Amygdala (tissue), 56 donors: Measurements from ENCODE around the gene MAB21L2.
"Not testable (repeated sequence)": the region's sequence is repeated elsewhere in the genome, so short reads cannot be mapped to it uniquely, and the experiment has no call there.

Source experiments
- DNase-seq, 56 donors: peaks; one replicate each; lab custom pipeline; 2025; lab: John Stamatoyannopoulos, UW

The MAB21L2 gene

GRCh38 chr4:150582146-150582872 is at the start of gene MAB21L2:
TSS of gene MAB21L2 (plus strand) at chr4:150582151. CDS start at chr4:150583030, 879 bp downstream.
- no peak for DNase-seq

- no peak for DNase-seq
These were observed 48.3 kb upstream of the MAB21L2 start for GRCh38 chr4:150533673-150534072.

- no peak for DNase-seq
These were observed 47.1 kb upstream of the MAB21L2 start for GRCh38 chr4:150534818-150535217.

DNA sequence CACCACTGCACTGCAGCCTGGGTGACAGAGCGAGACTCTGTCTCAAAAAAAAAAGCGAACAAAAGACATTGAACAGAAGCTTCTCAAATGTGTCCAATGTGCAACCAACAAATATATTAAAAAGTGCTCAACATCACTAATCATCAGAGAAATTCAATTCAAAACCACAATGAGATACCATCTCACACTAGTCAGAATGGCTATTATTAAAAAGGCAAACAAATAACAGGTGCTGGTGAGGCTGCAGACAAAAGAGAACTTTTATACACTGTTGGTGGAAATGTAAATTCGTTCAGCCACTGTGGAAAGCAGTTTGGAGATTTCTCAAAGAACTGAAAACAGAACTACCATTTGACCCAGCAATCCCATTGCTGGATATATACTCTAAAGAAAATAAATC is 44.0 kb upstream of the MAB21L2 start:
- DNase-seq: not testable (repeated sequence)

DNA sequence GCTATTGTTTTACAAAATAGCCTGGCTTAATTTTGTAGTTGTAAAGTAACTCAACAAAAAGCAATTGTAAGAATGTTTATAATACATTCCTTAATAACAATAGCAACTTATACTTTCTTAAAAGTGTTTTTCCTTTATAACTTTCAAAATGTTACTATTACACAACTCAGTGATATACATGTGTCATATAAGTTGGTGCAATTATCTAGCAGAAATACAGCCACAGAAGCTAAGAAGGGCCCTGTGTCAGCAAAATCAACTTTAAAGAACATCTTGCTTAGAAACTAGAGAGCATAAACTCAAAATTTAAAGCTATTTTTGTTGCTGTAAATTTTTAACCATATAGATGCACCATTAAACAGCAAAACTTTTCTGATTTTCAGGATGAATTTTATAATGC is 41.4 kb upstream of the MAB21L2 start:
- no peak for DNase-seq

DNA sequence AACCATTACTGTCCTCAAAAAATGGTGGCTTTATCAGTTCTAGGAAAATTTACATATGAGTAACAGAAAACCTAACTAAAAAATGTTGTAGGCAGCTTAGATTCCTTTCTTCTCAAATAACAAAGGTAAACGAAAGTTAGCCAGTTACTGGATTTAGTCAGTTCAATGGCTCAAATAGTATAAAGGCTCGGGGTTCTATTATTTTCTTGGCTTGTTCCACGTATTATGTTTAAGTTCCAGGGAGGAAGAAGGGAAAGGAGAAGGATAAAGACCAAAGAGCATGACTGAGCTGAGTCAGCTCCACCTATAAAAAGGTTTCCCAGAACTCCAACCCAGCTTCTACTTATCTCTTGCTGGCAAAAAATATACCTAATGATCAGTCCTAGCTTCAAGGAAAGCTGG is 41.0 kb upstream of the MAB21L2 start:
- no peak for DNase-seq

- no peak for DNase-seq
These were observed 40.3 kb upstream of the MAB21L2 start for GRCh38 chr4:150541681-150542080.

DNA sequence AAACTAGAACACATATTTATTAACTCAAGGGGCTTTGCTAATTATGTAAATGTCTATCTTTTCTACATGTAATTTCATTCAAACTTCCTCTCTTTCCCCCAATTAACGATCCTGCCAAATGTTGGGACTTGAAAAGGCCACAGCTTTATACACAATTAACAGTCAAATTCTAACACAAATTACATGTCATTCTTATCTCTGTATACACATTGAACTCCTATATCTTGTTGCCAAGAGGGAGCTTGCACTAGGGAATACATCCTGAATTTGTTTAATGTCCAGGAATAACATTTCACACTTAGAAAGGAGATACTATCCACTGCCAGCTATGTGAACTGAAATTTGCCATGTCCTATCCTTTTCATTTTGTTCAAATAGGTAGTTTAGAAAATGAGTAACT is 38.9 kb upstream of the MAB21L2 start:
- DNase-seq: no peak

DNA sequence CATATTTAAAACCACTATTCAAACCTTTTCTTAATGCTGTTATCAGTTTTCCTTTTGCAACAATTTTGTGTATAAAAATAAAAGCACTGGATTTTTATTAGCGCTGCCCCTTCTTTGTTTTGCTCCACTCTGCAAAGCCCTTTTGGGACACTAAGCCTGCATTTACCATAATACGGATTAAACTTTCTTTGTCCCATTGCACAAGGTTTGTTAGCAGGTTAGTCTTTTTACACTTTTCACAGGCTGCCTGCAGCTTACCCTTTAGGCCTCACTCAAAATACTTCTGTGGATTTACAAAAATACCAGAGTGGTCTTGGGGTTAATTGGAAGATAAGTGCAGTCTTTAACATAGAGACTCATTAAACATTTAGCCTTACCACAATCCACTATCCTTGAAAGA is 35.7 kb upstream of the MAB21L2 start:
- DNase-seq: no peak

- no peak for DNase-seq
These were observed 34.7 kb upstream of the MAB21L2 start for GRCh38 chr4:150547154-150547838.

DNA sequence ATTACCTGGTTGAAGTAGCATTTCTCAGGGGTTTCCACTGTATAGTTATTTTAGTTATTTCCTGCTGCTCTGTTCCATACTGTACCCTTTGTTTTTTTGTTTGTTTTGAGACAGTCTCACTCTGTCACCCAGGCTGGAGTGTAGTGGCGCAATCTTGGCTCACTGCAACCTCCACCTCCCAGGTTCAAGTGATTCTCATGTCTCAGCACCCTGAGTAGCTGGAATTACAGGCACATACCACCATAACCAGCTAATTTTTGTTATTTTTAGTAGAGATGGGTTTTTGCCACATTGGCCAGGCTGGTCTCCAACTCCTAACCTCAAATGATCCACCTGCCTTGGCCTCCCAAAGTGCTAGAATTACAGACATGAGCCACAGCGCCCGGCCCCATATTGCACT is 24.1 kb upstream of the MAB21L2 start:
- not testable (repeated sequence) for DNase-seq

GRCh38 chr4:150561143-150561737 is 20.7 kb upstream of the MAB21L2 start:
- DNase-seq: no peak

GRCh38 chr4:150562250-150562649 is 19.7 kb upstream of the MAB21L2 start:
- DNase-seq: no peak

DNA sequence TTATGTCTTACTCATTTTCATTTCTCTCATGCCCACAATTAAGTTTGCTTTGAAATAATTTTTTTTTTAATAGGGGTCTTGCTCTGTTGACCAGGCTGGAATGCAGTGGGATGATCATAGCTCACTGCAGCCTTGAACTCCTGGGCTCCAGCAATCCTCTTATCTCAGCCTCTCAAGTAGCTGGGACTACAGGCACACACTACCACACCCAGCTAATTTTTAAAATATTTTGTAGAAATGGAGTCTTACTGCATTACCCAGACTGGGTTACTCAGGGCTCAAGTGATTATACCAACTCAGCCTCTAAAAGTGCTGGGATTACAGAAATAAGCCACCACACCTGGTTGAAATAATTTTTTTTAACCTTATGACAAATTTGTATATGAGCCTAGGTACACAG is 19.2 kb upstream of the MAB21L2 start:
- DNase-seq: no peak

- not testable (repeated sequence) for DNase-seq
These were observed 17.0 kb upstream of the MAB21L2 start for GRCh38 chr4:150564967-150565366.

- no peak for DNase-seq
These were observed 14.9 kb upstream of the MAB21L2 start for GRCh38 chr4:150567070-150567469.

DNA sequence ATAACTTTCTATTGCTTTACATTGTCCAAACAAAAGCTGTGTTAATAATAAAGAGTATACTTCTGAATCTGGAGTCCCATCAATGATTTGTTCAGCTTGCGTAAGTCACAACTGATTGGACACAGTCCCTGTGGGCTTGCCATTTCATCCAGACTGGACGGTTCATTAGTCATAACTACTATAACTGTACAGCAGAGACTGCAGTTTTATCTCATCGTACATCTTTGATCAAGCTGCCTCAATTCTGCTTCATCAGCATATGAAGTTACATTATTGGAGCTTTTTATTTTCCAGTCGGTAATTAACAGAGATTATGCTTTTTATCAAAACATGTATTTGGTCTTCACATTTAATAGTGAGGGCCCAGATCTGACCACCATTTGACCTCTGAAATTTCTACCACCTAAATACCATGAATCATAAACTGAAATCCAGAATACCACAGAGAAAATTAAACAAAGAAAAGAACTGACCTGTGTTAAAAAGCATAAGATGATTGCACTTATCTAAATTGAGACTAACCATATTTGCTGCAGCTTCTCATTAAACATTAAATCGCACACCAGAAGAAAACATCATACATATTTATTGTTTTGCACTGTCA is 12.5 kb upstream of the MAB21L2 start:
- DNase-seq: no peak

GRCh38 chr4:150569998-150570535 is 11.9 kb upstream of the MAB21L2 start:
- no peak for DNase-seq

DNA sequence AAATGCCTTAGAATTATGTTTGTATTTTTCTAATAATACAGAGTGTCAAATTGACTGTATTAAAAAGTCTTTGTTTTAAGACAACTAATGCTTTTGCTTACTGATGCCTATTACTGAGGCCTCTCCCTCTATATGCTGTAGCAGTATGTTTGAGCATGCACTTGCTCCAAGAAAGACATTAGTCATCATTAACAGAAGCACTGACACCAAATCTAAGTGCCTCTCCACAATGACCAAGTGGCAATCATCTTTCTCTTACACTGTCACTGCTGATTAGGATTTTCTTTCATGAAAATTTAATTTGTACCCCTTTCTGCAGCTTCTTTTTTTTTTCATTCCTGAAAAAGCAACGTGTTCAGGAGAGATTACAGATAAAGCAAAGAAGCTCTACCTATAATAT is 11.1 kb upstream of the MAB21L2 start:
- DNase-seq: no peak

DNA sequence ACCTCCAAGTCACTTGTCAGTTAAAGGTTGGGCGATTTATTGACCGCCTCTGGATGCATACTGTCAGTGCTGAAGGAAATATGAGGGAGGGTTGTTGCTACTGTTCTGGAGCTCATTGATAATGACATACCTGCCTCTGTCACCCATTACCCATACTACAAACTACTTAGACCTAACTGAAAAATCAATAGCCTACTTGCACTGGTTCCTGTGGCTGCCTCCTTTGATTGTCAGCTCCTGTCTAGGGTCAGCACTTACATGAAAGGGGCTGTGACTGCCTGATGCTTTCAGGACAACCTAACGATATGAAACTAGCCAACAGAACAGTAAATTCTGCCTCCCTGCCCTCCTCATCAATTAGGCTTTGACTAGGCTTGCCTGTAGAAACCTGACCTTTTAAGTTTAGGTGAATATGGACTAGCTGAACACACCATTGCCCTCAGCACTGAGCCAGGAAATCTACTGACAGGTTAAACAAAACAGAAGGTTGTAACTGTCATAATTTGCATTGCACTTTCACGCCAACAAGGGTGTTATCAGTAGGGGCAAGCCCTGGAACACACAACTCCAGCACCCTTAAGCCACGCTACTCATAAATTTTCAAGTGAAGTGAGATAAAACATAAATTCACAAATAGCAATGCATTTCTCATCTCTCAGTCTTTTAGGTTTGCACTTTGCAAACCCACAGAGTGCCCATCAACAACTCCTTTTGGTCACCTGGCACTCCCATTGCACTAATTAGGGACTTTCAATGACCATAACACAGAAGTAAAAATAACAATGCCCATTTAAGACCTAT is 9.0 kb upstream of the MAB21L2 start:
- no peak for DNase-seq
